Kidney (tissue), 14 donors: ENCODE measurements around the gene MRGPRD. TPM values are rescaled to one million over a fixed set of nuclear protein-coding genes. Genes with fewer than 3 reads are reported as not detected.

Source experiments
- DNase-seq, 5 donors: peaks; one replicate each; pipeline ENCODE4 v3.0.0-alpha.2; 2013 to 2020
- FAIRE-seq: peaks from 2 replicates; lab custom pipeline; 2012; peaks lifted over from hg19 to GRCh38; lab: Jason Lieb, UNC
- H3K27ac ChIP-seq, 2 donors: one replicate each; pipeline ENCODE4 v1.7.0; 2013; ENCODE audit warnings: low read depth in 2 of 2, low read length in 2 of 2, inconsistent platforms in 1 of 2
- H3K27me3 ChIP-seq: one replicate; pipeline ENCODE4 v1.7.1; 2013; ENCODE audit warnings: low read length, inconsistent platforms; ENCODE audit not compliant: control insufficient read depth, insufficient read depth
- H3K36me3 ChIP-seq, 3 donors: one replicate each; pipeline versions ENCODE4 v1.7.0 to v1.7.1; 2013; ENCODE audit warnings: low read length in 3 of 3, control low read depth in 1 of 3, inconsistent platforms in 1 of 3; ENCODE audit not compliant: insufficient read depth in 3 of 3, control insufficient read depth in 2 of 3
- H3K4me1 ChIP-seq, 3 donors: one replicate each; pipeline versions ENCODE4 v1.7.0 to v1.7.1; 2013; ENCODE audit warnings: low read length in 3 of 3, inconsistent platforms in 1 of 3, low read depth in 1 of 3; ENCODE audit not compliant: control insufficient read depth in 2 of 3, insufficient read depth in 2 of 3
- H3K4me3 ChIP-seq, 3 donors: one replicate each; pipeline versions ENCODE4 v1.7.0 to v1.8.1; 2013; ENCODE audit warnings: low read length in 3 of 3, control low read depth in 1 of 3, inconsistent platforms in 1 of 3
- H3K9ac ChIP-seq, 3 donors: one replicate each; pipeline versions ENCODE4 v1.7.0 to v1.7.1; 2013; ENCODE audit warnings: low read length in 3 of 3, control low read depth in 1 of 3, inconsistent platforms in 1 of 3
- H3K9me3 ChIP-seq, 3 donors: one replicate each; pipeline versions ENCODE4 v1.7.0 to v1.7.1; 2013; ENCODE audit warnings: low read length in 3 of 3, control low read depth in 1 of 3, inconsistent platforms in 1 of 3; ENCODE audit not compliant: control insufficient read depth in 2 of 3, insufficient read depth in 1 of 3
- intact Hi-C: fragments of 100-400 bp; cut with DNase I; formaldehyde crosslinking; loops from one replicate; pipeline ENCODE4 v1.11.1; 2022
- polyA plus RNA-seq: library from polyadenylated mRNA; stranded (reverse); fragments of 350-450 nt; fragmentation: Illumina TruSeq; extraction: RNeasy Lipid Tissue Mini Kit (QIAGEN cat#74804); gene quantifications from one replicate; pipeline ENCODE4 v1.2.3, GENCODE V29; 2014; ENCODE audit warnings: low read depth, low replicate concordance; ENCODE audit not compliant: insufficient read depth
- total RNA-seq: library from RNA; stranded (reverse); fragmentation: NEBNext Ultra II Directional; extraction: Animal tissue kit (Norgen Biotek cat#: 25700); gene quantifications from one replicate; pipeline ENCODE4 v1.2.1, GENCODE V29; 2021
- TF ChIP-seq, protein P1 (sequence below): IDR thresholded peaks from 3 replicates; pipeline ENCODE4 v1.5.1; 2012; ENCODE audit warnings: mild to moderate bottlenecking, moderate library complexity, borderline replicate concordance; ENCODE audit not compliant: insufficient read depth; ENCODE audit errors: extremely low read depth
- donor health status: control.
- donor health status: control.
- donor health status: control.
- donor health status: control.
- donor health status: control.
- donor health status: DM: yes; HTN: yes; CAD: no.
- donor health status: Normal renal cell carcinoma (clear cell type).

MRGPRD gene
- total and polyA plus RNA-seq, 2 donors from 2014 or later = not detected

DNA sequence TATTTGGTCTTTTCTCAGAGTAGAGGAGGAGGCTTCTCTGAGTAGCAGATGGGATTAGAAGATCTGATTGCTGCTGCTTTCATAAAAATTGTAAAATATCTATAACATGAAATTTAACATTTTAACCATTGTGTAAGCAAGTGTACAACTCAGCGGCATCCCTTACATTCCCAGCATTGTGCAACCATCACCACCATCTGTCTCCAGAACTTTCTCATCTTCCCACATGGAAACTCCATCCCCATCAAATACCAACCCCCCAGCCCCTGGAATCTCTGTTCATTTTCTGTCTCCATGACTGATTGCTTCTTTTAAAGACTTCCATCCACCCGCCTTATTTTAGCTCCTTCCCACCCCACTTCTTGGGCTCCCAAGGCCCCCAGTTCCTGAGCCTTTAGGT, 32.3 kb downstream of the MRGPRD start:
- H3K9ac ChIP-seq = no peak overlapping the region
- no peaks in the 10 kb centered on the region for H3K9me3 ChIP-seq
- H3K4me3 ChIP-seq = no peak overlapping the region
- FAIRE-seq (no peak), DNase-seq (no peak)
- no peak overlapping the region for H3K27ac ChIP-seq
- intact Hi-C loops = no loop called here
- no peaks in the 10 kb centered on the region for H3K4me1 ChIP-seq
- no peaks in the 10 kb centered on the region for H3K27me3 ChIP-seq
- TF ChIP-seq, protein P1, sequence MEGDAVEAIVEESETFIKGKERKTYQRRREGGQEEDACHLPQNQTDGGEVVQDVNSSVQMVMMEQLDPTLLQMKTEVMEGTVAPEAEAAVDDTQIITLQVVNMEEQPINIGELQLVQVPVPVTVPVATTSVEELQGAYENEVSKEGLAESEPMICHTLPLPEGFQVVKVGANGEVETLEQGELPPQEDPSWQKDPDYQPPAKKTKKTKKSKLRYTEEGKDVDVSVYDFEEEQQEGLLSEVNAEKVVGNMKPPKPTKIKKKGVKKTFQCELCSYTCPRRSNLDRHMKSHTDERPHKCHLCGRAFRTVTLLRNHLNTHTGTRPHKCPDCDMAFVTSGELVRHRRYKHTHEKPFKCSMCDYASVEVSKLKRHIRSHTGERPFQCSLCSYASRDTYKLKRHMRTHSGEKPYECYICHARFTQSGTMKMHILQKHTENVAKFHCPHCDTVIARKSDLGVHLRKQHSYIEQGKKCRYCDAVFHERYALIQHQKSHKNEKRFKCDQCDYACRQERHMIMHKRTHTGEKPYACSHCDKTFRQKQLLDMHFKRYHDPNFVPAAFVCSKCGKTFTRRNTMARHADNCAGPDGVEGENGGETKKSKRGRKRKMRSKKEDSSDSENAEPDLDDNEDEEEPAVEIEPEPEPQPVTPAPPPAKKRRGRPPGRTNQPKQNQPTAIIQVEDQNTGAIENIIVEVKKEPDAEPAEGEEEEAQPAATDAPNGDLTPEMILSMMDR = no peak
- H3K36me3 ChIP-seq = no peaks in the 10 kb centered on the region

DNA sequence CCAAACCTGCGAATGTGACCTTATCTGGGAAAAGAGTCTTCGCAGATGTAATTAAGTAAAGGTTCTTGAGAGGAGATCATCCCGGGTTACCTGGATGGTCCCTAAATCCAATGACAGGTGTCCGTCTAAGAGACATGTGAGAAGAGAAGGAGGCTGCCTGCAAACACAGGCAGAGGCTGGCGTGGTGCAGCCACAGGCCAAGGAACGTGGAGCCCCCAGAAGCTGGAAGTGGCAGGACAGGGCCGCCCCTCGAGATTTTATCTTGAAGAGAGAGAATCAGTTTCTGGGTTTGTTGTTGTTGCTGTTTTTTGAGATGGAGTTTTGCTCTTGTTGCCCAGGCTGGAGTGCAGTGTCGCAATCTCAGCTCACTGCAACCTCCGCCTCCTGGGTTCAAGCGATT, 33.6 kb downstream of the MRGPRD start:
- H3K9ac ChIP-seq = no peak overlapping the region
- FAIRE-seq (no peak), DNase-seq (peak in 1 of 5 donors; percentile 54)
- no peaks in the 10 kb centered on the region for H3K27me3 ChIP-seq
- intact Hi-C loops = no loop called here
- TF ChIP-seq, protein P1 = no peak
- no peaks in the 10 kb centered on the region for H3K9me3 ChIP-seq
- H3K4me1 ChIP-seq = no peaks in the 10 kb centered on the region
- no peak overlapping the region for H3K27ac ChIP-seq
- no peak overlapping the region for H3K4me3 ChIP-seq
- H3K36me3 ChIP-seq = no peaks in the 10 kb centered on the region

DNA sequence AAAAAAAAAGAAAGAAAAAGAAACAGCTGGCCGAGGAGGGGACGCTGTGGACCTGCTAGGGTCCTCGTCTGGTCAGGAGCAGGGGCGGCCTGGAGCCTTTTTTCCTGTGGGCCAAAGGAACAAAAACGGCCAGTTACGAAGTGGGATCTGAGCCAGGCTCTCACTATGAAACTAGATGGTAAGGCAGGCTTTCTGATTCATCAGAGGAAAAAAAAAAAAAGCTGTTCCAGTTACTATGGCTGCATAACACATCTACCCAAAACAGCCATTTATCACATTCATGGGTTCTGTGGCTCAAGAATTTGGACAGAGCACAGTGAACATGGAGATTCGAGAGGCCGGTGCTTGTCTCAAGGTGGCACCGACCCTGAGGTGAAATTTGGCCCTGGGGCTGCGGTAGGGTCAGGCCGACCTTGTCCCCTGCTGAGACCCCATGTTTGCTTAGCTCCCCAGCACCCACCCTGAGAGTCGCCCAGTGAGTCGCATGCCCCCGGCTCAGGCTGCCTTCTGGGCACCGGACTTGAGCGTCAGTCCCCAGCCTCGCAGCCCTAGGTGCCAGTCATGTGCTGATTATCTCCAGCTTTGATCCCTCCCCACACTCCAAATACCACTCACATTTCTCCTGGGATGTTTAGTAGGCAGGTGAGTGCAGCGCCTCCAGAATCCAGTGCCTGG, 34.2 kb downstream of the MRGPRD start:
- H3K4me1 ChIP-seq = no peaks in the 10 kb centered on the region
- no peaks in the 10 kb centered on the region for H3K27me3 ChIP-seq
- intact Hi-C loops = no loop called here
- DNase-seq = peak in 4 of 5 donors; percentile 26 to 86 (median 73)
- no peaks in the 10 kb centered on the region for H3K9me3 ChIP-seq
- no peaks in the 10 kb centered on the region for H3K36me3 ChIP-seq
- H3K9ac ChIP-seq = no peak overlapping the region
- TF ChIP-seq, protein P1 = no peak
- FAIRE-seq = no peak
- H3K27ac ChIP-seq = no peak overlapping the region
- H3K4me3 ChIP-seq = no peak overlapping the region
